GM19193 (cell line): ENCODE results near the gene MRNIP.

Experiments
- POLR2A ChIP-seq: IDR thresholded peaks from 4 replicates; pipeline ENCODE4 v1.6.1; 2011; ENCODE audit not compliant: insufficient read depth, insufficient read length; ENCODE audit errors: extremely low read depth

MRNIP gene

GRCh38 chr5:179816401-179816795, 42.2 kb downstream of the MRNIP start:
- TF ChIP-seq POLR2A = no peak

DNA sequence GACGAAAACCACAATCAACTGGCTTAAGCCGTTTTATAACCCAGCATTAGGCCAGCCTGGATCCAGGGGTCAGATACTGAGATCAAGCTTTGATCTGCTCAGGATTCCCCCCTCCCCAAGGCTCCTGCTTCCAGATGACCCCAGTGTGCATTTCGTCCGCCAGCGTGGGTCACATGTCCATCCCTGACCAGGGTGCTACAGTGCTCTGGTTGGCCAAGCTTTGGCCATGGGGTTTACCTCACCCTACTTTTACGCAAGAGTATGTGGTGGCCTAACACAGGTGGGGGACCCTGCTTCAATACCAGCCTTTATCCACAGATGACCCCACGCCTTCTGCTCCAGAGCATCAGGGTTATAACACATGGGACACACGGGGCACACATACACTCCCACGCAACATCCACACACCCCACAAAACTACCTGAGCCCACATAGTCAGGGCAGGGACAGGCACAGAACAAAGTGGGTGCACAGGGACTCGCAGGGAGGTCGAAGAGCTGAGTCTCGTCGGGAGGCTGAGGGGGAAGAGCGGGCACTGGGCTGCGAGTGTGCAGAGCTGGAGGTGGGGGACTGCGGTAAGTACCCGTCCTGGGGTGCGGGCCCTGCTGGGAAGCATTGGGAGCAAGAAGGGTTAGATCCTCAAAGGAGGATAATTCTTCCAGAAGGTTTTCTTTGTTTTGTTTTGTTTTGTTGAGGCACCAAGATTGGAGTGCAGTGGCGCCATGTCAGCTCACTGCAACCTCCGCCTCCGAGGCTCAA, 42.9 kb downstream of the MRNIP start:
- TF ChIP-seq POLR2A = no peak

DNA sequence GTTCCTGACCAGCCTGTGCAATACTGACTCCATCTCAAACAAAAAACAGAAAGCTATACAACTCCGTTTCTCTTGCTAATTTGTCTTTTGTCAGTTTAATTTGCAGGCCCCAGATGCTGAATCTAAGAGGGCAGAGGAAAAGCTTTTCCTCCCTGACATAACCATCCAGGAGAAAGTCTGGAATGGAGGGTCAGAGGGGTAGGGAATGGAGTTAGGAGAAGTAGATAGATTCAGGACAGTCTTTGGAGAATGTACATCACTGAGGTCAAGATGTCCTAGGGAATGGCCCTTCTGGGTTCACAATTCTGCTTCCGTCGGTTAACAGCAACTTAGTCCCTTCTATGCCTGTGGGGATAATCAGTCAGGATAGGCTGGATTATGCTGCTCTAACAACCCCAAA, 44.5 kb downstream of the MRNIP start:
- TF ChIP-seq POLR2A = no peak

- no peak for TF ChIP-seq POLR2A
These were observed 45.5 kb downstream of the MRNIP start for GRCh38 chr5:179812997-179813607.

DNA sequence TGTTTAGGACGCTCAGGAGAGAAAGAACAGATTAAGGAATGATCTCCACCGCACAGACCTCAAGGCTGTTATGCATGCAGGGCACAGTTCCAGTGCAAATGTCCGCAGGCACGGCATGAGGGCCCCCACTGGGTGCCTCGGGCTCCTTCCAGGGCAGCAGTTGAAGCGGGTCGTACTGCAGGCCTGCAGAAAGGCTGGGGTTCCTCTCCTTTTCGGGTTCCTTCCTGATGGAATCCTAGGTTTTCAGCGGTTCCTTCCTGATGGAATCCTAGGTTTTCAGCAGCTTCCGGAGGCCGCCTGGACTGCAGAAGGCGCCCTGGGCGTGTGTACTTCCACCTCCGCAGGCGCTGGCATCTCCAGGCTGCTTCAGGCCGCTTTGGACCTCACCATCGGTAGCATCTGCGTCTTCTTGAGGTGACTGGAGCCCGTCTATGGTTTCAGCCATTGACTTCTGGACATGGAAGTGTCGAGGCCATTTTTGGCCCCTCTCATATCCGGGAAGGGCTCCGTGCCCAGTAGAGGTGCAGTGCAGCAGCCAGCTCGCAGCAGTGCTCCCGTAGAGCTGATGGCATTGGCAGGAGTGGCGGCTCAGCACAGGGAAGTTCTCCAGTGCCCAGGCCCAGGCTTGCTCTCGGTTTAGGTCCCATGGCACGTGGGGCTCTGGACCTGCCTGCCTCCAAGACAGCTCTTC, 46.3 kb downstream of the MRNIP start:
- TF ChIP-seq POLR2A = no peak

GRCh38 chr5:179806250-179807048, 52.2 kb downstream of the MRNIP start, which contains the start of gene MGAT4B:
MGAT4B (minus strand) TSS chr5:179806866; CDS start chr5:179806583, 283 bp downstream.
- peak; percentile 69 for TF ChIP-seq POLR2A

DNA sequence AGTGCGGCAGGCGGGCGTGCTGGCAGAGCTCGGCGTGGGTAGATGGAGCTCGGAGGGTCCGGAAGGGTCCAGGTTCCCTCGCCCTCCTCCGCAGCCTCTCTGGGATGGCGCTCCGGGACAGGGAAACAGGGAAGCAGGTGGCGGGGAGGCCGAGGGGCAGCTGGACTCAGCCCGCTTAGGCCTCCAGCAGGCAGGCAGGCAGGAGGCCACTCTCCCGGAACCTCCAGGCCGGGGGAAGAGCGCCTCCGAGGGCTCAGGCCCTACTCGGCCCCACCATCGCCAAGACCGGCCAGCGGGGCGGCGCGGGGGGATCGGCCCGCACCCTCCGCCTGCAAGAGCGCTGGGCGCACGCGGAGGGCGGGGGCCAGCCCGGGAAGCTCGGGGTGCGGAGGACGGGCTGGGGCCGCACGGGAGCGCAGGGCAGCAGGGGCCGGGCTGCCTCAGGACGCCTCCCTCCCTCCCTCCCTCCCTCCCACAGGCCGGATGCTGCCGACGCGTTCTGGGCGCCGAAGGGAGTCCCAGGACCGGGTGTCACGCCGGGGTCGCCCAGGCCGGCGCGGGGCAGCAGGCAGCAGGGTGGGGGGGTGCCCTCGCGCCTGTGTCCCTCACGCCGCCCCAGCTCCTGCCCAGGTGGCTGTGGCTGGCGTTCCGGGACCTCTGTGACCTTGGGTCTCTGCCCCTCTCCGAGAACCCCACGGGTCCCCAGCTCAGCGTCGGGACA, 52.9 kb downstream of the MRNIP start:
- TF ChIP-seq POLR2A = no peak

DNA sequence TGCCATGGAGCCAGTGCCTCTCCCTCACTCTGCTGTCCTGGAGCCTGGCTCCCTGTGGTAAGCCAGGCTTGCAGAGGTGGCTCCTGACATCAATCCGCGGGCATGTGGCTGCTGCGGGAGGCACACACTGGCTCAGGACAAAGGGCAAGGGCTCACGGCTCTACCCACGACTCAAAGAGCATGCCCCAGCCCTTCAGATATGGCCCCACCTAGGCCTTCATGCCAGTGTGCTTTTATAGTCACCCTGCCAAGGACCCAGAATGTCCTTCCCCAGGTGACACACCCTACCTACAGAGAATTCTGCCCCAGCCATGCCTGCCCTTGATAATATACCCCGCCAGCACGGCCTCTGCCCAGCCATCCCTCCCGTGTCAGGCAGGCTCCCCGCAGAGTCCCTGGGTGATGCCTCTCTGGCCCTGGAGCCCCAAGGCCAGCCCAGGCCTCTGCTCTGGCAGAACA, 53.5 kb downstream of the MRNIP start:
- TF ChIP-seq POLR2A = no peak

GRCh38 chr5:179804555-179804947, 54.1 kb downstream of the MRNIP start:
- no peak for TF ChIP-seq POLR2A

DNA sequence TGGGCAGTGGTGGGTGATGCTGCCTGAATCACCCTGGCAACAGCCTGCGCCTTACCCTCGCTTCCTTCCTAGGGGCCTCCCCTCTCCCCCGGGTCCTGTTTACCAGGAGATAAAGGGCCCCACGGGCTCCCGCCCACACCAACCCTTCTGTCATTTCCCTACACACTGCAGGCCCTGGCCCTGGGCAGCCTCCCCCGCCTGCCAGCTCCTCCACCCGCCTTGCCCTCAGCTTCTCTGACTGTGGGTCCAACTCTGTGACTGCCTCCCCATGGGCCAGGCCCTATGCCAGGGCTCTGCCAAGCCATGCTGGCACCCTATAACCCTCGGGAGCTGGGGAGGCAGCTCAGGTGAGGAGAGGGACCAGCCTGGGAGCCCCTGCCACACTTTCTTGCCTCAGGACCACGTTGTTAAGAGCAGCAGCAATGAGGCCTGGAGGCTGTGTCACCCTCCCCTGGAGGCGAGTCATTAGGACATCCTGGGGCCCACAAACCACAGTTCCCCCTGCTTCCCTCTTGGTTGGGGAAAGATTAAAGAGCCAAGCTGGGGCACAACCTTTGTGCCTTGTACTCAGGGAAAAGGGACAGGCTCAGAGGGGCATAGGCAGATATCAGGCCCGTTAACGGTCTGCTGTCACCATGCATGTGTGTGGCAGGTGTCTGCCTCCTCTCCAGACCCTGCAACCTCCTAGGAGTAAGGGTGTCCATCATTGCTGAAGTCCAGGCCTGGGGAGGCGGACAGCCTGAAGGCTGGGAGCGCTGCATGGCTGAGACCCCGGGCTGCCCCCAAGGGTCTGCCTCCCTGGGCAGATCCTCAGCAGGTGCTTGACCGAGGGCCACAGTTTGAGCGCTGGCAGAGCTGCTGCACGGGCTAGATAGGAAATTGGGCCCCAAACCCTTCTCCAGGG, 54.7 kb downstream of the MRNIP start:
- no peak for TF ChIP-seq POLR2A

DNA sequence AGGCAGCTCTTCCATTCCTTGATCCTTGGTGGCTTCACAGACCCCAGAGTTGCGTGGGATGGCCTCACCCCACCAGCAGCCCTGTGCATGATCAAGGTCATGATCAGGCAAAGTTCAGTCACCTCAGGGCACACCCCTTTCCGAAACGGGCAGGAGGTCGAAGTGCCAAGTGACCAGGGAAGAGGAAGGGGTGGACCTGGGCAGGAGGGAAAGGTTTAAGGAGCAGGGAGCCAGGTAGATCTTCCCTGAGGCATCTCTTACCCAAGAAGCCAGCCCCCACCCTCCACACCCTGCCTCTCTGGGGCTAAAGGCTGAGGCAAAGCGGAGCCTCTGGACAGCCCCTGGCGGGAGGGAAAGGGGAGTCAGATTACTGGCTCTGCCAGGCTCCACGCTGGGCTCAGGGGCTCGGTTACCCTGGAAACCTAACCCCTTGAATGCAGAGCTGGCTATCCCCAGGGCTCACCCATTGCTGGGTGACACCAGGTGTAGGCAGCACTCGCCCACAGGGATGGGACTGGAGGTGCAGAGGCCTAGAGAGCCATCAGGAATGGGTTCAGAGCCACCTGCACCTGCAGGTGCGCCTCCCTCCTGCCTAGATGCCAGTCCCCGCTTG, 55.6 kb downstream of the MRNIP start:
- no peak for TF ChIP-seq POLR2A

DNA sequence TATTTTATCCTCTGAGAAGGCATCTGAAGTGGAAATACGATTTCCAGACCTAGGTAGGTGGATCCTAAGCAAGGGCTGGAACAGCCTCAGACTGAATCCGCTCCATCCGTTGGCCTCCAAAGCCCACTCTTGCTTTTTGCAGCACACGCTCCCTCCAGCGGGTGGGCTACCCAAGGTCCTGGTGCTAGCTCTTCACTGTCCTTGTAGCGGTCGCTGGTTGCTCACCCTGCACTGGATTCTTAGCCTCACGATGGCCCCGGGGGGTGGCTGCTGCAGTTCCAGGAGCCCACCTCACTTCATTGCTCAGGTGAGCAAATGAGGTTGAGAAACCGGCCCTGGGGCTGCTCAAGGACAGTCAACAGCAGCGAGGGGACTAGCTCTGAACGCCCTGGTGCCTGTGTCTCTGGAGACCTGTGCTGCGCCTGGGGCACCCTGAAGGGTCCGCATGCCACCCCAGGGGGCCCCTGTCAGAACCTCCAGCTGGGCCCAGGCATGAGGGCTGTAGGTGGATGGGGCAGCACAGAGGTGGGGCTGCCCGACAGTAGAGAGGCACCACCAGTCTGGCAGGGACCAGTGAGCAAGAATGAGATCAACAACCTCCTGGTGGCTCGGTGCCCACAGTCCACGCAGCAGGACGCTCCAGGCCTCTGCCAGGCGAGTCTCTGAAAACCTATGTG, 56.3 kb downstream of the MRNIP start:
- no peak for TF ChIP-seq POLR2A
